ENCODE measurements around the gene TAF11L5.
"Not testable (repeated sequence)": the region's sequence is repeated elsewhere in the genome, so short reads cannot be mapped to it uniquely, and the experiment has no call there.

Gene TAF11L5

GRCh38 chr5:17524935-17525334, at the start of gene TAF11L5:
TSS of gene TAF11L5 (plus strand) at chr5:17525235.
- DNase-seq, result not testable (repeated sequence)

GRCh38 chr5:17477043-17477442, 48.0 kb upstream of the TAF11L5 start:
- no peak for DNase-seq

GRCh38 chr5:17477573-17478265, 47.3 kb upstream of the TAF11L5 start:
- no peak for DNase-seq

DNA sequence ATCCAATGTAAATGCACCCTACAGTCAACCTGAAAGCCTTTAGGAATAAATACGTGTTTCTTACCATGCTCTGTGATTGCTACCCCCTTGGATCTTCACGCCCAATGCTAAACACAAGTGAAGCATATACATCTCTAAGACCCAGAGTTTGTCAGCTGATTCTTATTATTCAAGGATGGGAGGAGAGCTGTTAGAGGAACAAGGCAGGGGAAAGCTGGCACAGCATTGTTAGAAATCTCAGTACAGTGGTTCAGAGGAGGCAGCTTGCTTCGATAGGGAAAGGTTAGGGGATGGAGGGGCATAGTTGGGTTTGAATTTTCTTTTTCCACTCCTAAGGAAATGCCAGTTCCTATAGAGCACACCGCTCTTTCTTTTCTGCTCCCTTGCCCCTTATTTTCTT, 43.7 kb upstream of the TAF11L5 start:
- no peak for DNase-seq

GRCh38 chr5:17482790-17483189, 42.2 kb upstream of the TAF11L5 start:
- no peak for DNase-seq

GRCh38 chr5:17486464-17487173, 38.4 kb upstream of the TAF11L5 start:
- not testable (repeated sequence) for DNase-seq

GRCh38 chr5:17487174-17487512, 37.9 kb upstream of the TAF11L5 start:
- no peak for DNase-seq

GRCh38 chr5:17491257-17491656, 33.8 kb upstream of the TAF11L5 start:
- not testable (repeated sequence) for DNase-seq

DNA sequence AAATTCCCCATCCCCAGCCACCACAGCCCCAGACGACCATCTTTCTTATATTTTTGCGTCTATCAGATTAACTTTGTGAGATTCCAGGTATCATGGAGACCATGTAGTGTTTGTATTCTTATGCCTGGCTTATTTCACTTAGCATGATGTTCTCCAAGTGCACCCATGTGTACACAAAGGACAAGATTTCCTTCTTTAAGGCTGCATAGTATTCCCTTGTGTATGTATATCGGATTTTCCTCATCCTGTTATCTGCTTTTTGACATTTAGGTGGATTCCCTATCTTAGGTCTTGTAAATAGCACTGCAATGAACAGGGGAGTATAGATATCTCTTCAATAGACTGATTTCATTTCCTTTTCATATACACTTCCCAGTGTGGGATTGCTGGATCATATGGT, 32.3 kb upstream of the TAF11L5 start:
- no peak for DNase-seq

DNA sequence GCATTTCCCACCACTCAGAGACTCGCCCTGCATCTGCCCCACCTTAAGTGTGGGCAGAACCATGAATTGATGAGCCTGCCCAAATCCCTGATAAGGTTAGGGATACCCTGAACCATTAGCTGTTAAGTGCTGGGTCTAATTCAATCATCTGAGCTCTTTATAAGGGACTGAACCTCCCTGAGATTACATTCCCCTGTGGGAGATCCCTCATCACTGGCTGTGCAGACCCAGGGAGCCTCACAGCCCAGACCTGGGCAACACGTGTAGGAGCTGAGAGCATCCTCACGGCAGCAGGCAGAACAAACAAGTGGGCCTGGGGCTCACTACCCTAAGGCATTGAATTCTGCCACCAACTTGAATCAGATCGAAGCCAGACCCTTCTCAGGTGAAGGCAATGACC, 27.6 kb upstream of the TAF11L5 start:
- no peak for DNase-seq

DNA sequence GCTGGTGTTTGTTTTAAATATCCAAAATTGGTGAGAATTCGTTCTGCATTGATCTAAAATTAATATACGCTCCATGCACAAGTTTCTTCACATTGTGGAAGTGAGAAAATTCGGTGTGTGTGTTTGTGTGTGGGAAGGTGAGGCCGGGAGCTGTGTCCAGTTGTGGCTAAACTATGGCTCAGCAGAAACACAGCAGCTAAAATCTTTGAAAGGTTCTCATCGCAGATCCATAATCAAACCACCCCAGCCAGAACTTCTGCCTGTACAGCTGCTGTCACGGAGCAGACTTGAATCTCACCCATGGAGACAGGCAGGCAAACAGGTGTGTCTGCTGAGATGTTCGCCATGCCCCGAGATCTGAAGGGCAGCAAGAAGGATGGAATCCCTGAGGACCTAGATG, 27.1 kb upstream of the TAF11L5 start, which contains the start of gene TAF11L2:
TSS of gene TAF11L2 (plus strand) at position 301 of the 400 bp plus-strand sequence.
- DNase-seq, result not testable (repeated sequence)

- DNase-seq, result no peak
Observed at GRCh38 chr5:17511775-17512325, 13.2 kb upstream of the TAF11L5 start.

GRCh38 chr5:17517526-17517925, 7.5 kb upstream of the TAF11L5 start:
- not testable (repeated sequence) for DNase-seq

DNA sequence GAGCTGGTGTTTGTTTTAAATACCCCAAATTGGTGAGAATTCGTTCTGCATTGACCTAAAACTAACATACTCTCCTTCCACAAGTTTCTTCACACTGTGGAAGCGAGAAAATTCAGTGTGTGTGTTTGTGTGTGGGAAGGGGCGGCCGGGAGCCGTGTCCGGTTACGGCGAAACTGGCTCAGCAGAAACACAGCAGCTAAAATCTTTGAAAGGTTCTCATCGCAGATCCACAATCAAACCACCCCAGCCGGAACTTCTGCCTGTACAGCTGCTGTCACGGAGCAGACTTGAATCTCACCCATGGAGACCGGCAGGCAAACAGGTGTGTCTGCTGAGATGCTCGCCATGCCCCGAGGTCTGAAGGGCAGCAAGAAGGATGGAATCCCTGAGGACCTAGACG, 7.0 kb upstream of the TAF11L5 start, which contains the start of gene TAF11L3:
TSS of gene TAF11L3 (plus strand) at position 301 of the 400 bp plus-strand sequence.
- DNase-seq, result not testable (repeated sequence)

GRCh38 chr5:17519508-17519907, 5.5 kb upstream of the TAF11L5 start:
- DNase-seq, result not testable (repeated sequence)

- not testable (repeated sequence) for DNase-seq
Observed at GRCh38 chr5:17521501-17521900, 3.5 kb upstream of the TAF11L5 start, which contains the start of gene TAF11L4. TSS of gene TAF11L4 (plus strand) at chr5:17521801.

DNA sequence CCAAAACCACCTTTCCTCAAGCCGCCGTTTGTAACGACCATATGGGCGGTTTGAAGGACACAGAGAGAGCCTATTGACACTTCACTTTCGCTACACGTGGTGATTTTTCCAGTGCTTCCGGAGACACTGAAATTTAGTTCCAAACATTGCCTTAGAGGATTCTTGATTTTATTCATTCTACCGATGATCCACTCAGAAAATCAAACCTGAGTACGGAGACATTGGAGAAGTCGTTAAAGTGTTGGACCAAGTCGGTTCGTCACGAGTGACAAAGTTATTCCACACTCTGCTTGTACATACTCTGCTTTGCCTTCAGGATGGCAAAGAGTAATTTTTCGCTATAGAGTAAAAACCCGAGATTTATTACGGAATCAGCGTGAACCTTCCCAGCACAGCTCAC, 1.5 kb downstream of the TAF11L5 start:
- DNase-seq, result not testable (repeated sequence)

DNA sequence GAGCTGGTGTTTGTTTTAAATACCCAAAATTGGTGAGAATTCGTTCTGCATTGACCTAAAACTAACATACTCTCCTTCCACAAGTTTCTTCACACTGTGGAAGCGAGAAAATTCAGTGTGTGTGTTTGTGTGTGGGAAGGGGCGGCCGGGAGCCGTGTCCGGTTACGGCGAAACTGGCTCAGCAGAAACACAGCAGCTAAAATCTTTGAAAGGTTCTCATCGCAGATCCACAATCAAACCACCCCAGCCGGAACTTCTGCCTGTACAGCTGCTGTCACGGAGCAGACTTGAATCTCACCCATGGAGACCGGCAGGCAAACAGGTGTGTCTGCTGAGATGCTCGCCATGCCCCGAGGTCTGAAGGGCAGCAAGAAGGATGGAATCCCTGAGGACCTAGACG, 3.3 kb downstream of the TAF11L5 start, which contains the start of gene TAF11L6:
TSS of gene TAF11L6 (plus strand) at position 301 of the 400 bp plus-strand sequence.
- not testable (repeated sequence) for DNase-seq
